Measurements from ENCODE around the gene SYNJ2. TPM values are rescaled to one million over a fixed set of nuclear protein-coding genes. Genes with fewer than 3 reads are reported as not detected.

Gene SYNJ2
- total and polyA plus RNA-seq, 2 donors (not counting 3 experiments of a cell fraction or from before 2014, with no cell fraction given): 35.1 to 78.2 TPM

- dilution Hi-C loops (cut with MboI; ENCODE audit: extremely low pct_ligation_motif_present, low sequenced_read_pairs) (no loop called here), intact Hi-C loops (cut with micrococcal nuclease) (loop anchor here (1.0 to 10.0 kb wide), 9 partner anchors 9 to 754 kb away; partner anchors contain the start of genes SNX9 and SYNJ2)
- FAIRE-seq (no peak), DNase-seq (ENCODE audit: low read depth, low spot score) (peak; percentile 84)
- Histone ChIP-seq H3K27me3 (ENCODE audit: control insufficient read depth in 2 of 2, insufficient read depth in 2 of 2, low read length in 2 of 2) (no peaks in the 10 kb centered on the region), H3K4me3 (replicated peaks in 1 of 3; ENCODE audit: insufficient read depth in 1 of 3, low read depth in 1 of 3, low read length in 3 of 3) (peak overlapping the region in 1 of 3 experiments; percentile 12), H3K27ac (ENCODE audit: insufficient read depth, low read depth, low read length) (peak overlapping the region; percentile 99), H3K9ac (replicated peaks; ENCODE audit: extremely low read depth, insufficient read depth, low read length) (peak overlapping the region; percentile 85), H3K4me2 (ENCODE audit: insufficient read depth, low read length) (peak overlapping the region; percentile 63), H3K9me3 (replicated peaks; ENCODE audit: control insufficient read depth, insufficient read depth, low read length) (no peaks in the 10 kb centered on the region), H3K36me3 (ENCODE audit: control insufficient read depth in 2 of 2, extremely low read depth in 1 of 2, insufficient read depth in 2 of 2, low read length in 2 of 2) (peaks cover 11 to 35% of the 10 kb centered on the region in 2 experiments), H3K79me2 (ENCODE audit: control insufficient read depth, insufficient read depth, low read length) (peaks cover 6% of the 10 kb centered on the region), H2AFZ (ENCODE audit: low read depth, low read length) (no peak overlapping the region), H3K4me1 (ENCODE audit: control insufficient read depth, extremely low read depth, insufficient read depth, low read length) (peaks cover 38% of the 10 kb centered on the region), H4K20me1 (replicated peaks; ENCODE audit: control insufficient read depth, extremely low read depth, insufficient read depth, low read length) (no peaks in the 10 kb centered on the region), H3K9me1 (replicated peaks; ENCODE audit: control insufficient read depth, extremely low read depth, insufficient read depth, low read length) (no peaks in the 10 kb centered on the region)
- TSS peak; percentile 86 for BruUV-seq (replicated peaks)
- ChIA-PET POLR2A (interaction anchor here (0.7 to 1.2 kb wide), 3 partner anchors 28 to 86 kb away, joined by 3 read pairs; no protein-coding TSS in a partner anchor), CTCF (interaction anchor here (1.0 to 8.4 kb wide), 13 partner anchors 10 to 754 kb away, joined by 3 to 83 read pairs (median 7); partner anchors contain the start of gene SYNJ2)
- TF ChIP-seq POLR2A (IDR thresholded peaks at IDR 0.05; ENCODE audit: low read depth, low read length) (no peak), EZH2 (IDR thresholded peaks at IDR 0.05; ENCODE audit: borderline replicate concordance, low read depth, low read length, severe bottlenecking) (no peak), POLR2AphosphoS5 (IDR thresholded peaks at IDR 0.05; ENCODE audit: insufficient read depth, low read depth, low read length) (peak; percentile 67), GATA2 (IDR thresholded peaks at IDR 0.05; ENCODE audit: insufficient read depth, insufficient read length, low read depth, low read length) (peak; percentile 65), MYC (IDR thresholded peaks at IDR 0.05; ENCODE audit: low read depth, low read length) (no peak), JUN (IDR thresholded peaks at IDR 0.05; ENCODE audit: borderline replicate concordance, insufficient read depth, insufficient read length, low read depth) (peak; percentile 57), CTCF (IDR thresholded peaks at IDR 0.05; ENCODE audit: extremely low read depth in 1 of 2, insufficient read depth in 1 of 2, low read depth in 1 of 2, low read length in 2 of 2) (no peak), FOS (IDR thresholded peaks at IDR 0.05; ENCODE audit: borderline replicate concordance, insufficient read depth, low read length) (peak; percentile 87)
- TF ChIP-seq, protein P1, sequence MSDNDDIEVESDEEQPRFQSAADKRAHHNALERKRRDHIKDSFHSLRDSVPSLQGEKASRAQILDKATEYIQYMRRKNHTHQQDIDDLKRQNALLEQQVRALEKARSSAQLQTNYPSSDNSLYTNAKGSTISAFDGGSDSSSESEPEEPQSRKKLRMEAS (IDR thresholded peaks at IDR 0.05; ENCODE audit: insufficient read depth, insufficient read length): no peak
Measured at GRCh38 chr6:158068893-158069799, 87.5 kb downstream of the SYNJ2 start.
